Panc1 (cell line): ENCODE measurements around the gene SLC35A1. TPM values are rescaled to one million over a fixed set of nuclear protein-coding genes. Genes with fewer than 3 reads are reported as not detected.

Experiments
- ATAC-seq: fragments of 200-7000 bp; cut with Tn5 transposase; 2 replicates; pipeline ENCODE4 v1.9.1; 2020; ENCODE audit warnings: mild to moderate bottlenecking, moderate library complexity
- BruUV-seq: library from RNA; stranded (reverse); fragments of 400-500 nt; replicated peaks from 2 replicates; lab custom pipeline; 2021; lab: Mats Ljungman, UMichigan
- CTCF ChIA-PET: fragments of 300-600 bp; sonication (Branson Sonifier 250); formaldehyde crosslinking; loops from one replicate; lab custom pipeline; 2022; ENCODE audit warnings: antibody characterized with exemption; lab: Charles Lee
- POLR2A ChIA-PET: fragments of 300-600 bp; sonication (Branson Sonifier 250); formaldehyde crosslinking; loops from one replicate; lab custom pipeline; 2022; ENCODE audit warnings: antibody characterized with exemption; lab: Charles Lee
- DNase-seq: peaks from one replicate; pipeline ENCODE4 v3.0.0-alpha.2; 2010; ENCODE audit warnings: low read depth, low spot score
- H3K27ac ChIP-seq: 2 replicates; pipeline ENCODE4 v1.5.1; 2011; ENCODE audit warnings: mild to moderate bottlenecking, low read length, inconsistent platforms
- H3K27me3 ChIP-seq: fragments of 200-500 bp; sonication (Bioruptor generic); 2 replicates; pipeline ENCODE4 v1.6.0; 2014; ENCODE audit warnings: low read length, inconsistent platforms; ENCODE audit not compliant: control insufficient read depth, insufficient read depth
- H3K36me3 ChIP-seq: fragments of 200-500 bp; sonication (Bioruptor generic); 2 replicates; pipeline ENCODE4 v1.5.1; 2014; ENCODE audit warnings: inconsistent platforms, mild to moderate bottlenecking, low read length, moderate library complexity; ENCODE audit not compliant: control insufficient read depth, insufficient read depth
- H3K4me1 ChIP-seq: 2 replicates; pipeline ENCODE4 v1.5.1; 2011; ENCODE audit warnings: inconsistent platforms, mild to moderate bottlenecking, low read length, moderate library complexity; ENCODE audit not compliant: control insufficient read depth, insufficient read depth
- H3K4me3 ChIP-seq, 2 experiments: 2 replicates each; pipeline ENCODE4 v1.5.1; 2011 to 2012; ENCODE audit warnings: low read depth in 2 of 2, low read length in 2 of 2, mild to moderate bottlenecking in 2 of 2, inconsistent platforms in 1 of 2, moderate library complexity in 1 of 2
- H3K9me3 ChIP-seq: fragments of 200-500 bp; sonication (Bioruptor generic); 2 replicates; pipeline ENCODE4 v1.5.1; 2014; ENCODE audit warnings: low read depth, mild to moderate bottlenecking, inconsistent platforms, low read length, moderate library complexity; ENCODE audit not compliant: control insufficient read depth, insufficient read depth
- POLR2AphosphoS5 ChIP-seq: IDR thresholded peaks from 2 replicates; pipeline ENCODE4 v1.6.1; 2012; ENCODE audit warnings: mild to moderate bottlenecking, low read depth, low read length, moderate library complexity
- SIN3A ChIP-seq: IDR thresholded peaks from 2 replicates; pipeline ENCODE4 v1.6.1; 2012; ENCODE audit warnings: low read depth, mild to moderate bottlenecking, low read length, moderate library complexity, borderline replicate concordance; ENCODE audit not compliant: insufficient read depth
- TCF7L2 ChIP-seq: IDR thresholded peaks from 2 replicates; pipeline ENCODE4 v1.6.1; 2011; ENCODE audit warnings: mild to moderate bottlenecking, low read depth, low read length, inconsistent platforms
- in situ Hi-C: cut with HindIII; loops from 2 replicates; pipeline ENCODE4 v1.10.0; 2016; ENCODE audit warnings: low sequenced_read_pairs, low pct_unique_long_range_greater_than_20kb
- intact Hi-C: fragments of 100-400 bp; cut with micrococcal nuclease; formaldehyde crosslinking; loops from one replicate; pipeline ENCODE4 v1.10.0; 2022; ENCODE audit not compliant: unreplicated experiment
- total RNA-seq: library from RNA; stranded (reverse); gene quantifications from one replicate; pipeline ENCODE4 v1.2.1, GENCODE V29; 2021; ENCODE audit not compliant: unreplicated experiment
- TF ChIP-seq, protein P1 (sequence below): fragments of 450-650 bp; IDR thresholded peaks from 2 replicates; pipeline ENCODE4 v1.5.1; 2017; ENCODE audit warnings: mild to moderate bottlenecking
- TF ChIP-seq, protein P2 (sequence below), 2 experiments: IDR thresholded peaks; 2 replicates each; pipeline ENCODE4 v1.6.1; 2011 to 2012; ENCODE audit warnings: low read depth in 2 of 2, control low read depth in 1 of 2, low read length in 1 of 2, mild to moderate bottlenecking in 1 of 2, moderate library complexity in 1 of 2; ENCODE audit not compliant: insufficient read depth in 1 of 2

Gene SLC35A1
- total RNA-seq, 1 experiment from 2014 or later, result 14.9 TPM

DNA sequence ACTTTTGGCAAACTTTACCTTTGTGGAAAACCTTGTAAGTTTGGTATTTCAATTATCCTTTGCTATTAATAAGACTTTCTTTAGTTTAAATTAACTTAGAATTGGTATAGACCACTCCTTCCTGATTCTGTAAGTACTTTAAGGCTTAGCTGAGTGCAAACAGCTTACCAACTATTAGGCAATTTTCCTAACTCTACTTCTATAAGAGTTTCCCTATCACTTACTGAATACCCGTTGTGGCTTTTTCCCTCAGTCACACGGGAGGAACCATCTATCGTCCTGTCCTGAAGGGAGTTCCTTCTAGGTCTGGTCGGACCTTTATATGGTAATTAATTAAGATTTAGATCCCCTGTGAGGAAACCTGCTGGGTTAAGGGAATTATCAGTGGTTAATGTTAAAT, 9.6 kb downstream of the SLC35A1 start:
- CTCF ChIA-PET, result no interaction called here
- Histone ChIP-seq H3K27ac (no peak overlapping the region), H3K4me1 (no peaks in the 10 kb centered on the region), H3K27me3 (no peaks in the 10 kb centered on the region), H3K36me3 (no peaks in the 10 kb centered on the region), H3K4me3 (no peak overlapping the region), H3K9me3 (0 out of 2 replicates have a peak, but pooled peaks cover 3% of the 10 kb centered on the region)
- DNase-seq (no peak), ATAC-seq (no peak)
- intact Hi-C loops, result no loop called here
- in situ Hi-C loops, result no loop called here
- TF ChIP-seq POLR2AphosphoS5, result no peak
- TF ChIP-seq, protein P1, sequence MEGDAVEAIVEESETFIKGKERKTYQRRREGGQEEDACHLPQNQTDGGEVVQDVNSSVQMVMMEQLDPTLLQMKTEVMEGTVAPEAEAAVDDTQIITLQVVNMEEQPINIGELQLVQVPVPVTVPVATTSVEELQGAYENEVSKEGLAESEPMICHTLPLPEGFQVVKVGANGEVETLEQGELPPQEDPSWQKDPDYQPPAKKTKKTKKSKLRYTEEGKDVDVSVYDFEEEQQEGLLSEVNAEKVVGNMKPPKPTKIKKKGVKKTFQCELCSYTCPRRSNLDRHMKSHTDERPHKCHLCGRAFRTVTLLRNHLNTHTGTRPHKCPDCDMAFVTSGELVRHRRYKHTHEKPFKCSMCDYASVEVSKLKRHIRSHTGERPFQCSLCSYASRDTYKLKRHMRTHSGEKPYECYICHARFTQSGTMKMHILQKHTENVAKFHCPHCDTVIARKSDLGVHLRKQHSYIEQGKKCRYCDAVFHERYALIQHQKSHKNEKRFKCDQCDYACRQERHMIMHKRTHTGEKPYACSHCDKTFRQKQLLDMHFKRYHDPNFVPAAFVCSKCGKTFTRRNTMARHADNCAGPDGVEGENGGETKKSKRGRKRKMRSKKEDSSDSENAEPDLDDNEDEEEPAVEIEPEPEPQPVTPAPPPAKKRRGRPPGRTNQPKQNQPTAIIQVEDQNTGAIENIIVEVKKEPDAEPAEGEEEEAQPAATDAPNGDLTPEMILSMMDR, result no peak
- TF ChIP-seq SIN3A, result no peak
- no peak for TF ChIP-seq TCF7L2
- TF ChIP-seq, protein P2, sequence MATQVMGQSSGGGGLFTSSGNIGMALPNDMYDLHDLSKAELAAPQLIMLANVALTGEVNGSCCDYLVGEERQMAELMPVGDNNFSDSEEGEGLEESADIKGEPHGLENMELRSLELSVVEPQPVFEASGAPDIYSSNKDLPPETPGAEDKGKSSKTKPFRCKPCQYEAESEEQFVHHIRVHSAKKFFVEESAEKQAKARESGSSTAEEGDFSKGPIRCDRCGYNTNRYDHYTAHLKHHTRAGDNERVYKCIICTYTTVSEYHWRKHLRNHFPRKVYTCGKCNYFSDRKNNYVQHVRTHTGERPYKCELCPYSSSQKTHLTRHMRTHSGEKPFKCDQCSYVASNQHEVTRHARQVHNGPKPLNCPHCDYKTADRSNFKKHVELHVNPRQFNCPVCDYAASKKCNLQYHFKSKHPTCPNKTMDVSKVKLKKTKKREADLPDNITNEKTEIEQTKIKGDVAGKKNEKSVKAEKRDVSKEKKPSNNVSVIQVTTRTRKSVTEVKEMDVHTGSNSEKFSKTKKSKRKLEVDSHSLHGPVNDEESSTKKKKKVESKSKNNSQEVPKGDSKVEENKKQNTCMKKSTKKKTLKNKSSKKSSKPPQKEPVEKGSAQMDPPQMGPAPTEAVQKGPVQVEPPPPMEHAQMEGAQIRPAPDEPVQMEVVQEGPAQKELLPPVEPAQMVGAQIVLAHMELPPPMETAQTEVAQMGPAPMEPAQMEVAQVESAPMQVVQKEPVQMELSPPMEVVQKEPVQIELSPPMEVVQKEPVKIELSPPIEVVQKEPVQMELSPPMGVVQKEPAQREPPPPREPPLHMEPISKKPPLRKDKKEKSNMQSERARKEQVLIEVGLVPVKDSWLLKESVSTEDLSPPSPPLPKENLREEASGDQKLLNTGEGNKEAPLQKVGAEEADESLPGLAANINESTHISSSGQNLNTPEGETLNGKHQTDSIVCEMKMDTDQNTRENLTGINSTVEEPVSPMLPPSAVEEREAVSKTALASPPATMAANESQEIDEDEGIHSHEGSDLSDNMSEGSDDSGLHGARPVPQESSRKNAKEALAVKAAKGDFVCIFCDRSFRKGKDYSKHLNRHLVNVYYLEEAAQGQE (IDR thresholded peaks at IDR 0.05; ENCODE audit: insufficient read depth in 1 of 2, low read depth in 2 of 2, low read length in 1 of 2), result no peak
- no TSS peak for BruUV-seq
- POLR2A ChIA-PET, result no interaction called here

DNA sequence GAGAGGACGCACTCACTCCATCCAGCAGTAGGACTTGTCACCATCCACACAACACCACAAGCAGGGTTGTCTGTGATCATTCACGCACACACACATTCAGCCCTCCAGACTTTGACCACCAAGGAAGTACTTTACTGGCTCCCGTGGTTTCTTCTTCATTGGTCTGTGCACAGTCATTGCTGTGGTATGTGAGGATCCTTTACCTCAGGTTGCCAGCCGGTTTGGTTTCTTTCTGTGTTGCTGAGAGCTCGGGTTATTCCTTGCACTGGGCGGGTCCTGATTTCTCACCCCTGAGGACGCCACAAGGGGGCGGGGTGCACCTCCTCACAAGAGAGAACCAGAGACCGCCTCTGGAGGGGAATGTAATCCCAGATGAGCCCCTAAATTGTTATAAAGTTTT, 11.2 kb downstream of the SLC35A1 start:
- H3K36me3 ChIP-seq, result no peaks in the 10 kb centered on the region
- in situ Hi-C loops, result no loop called here
- no peak overlapping the region for H3K4me3 ChIP-seq
- ChIA-PET POLR2A (no interaction called here), CTCF (no interaction called here)
- intact Hi-C loops, result no loop called here
- no peak for DNase-seq
- no peaks in the 10 kb centered on the region for H3K4me1 ChIP-seq
- H3K27me3 ChIP-seq, result no peaks in the 10 kb centered on the region
- TF ChIP-seq TCF7L2 (no peak), SIN3A (no peak)
- TF ChIP-seq, protein P2 (IDR thresholded peaks at IDR 0.05; ENCODE audit: insufficient read depth in 1 of 2, low read depth in 2 of 2, low read length in 1 of 2), result no peak
- TF ChIP-seq, protein P1, result no peak
- no peak overlapping the region for H3K27ac ChIP-seq
- BruUV-seq, result no TSS peak
- H3K9me3 ChIP-seq, result no peaks in the 10 kb centered on the region
- no peak for ATAC-seq
